Colonic mucosa (tissue), 4 donors: ENCODE measurements around the gene GJA9. TPM values are rescaled to one million over a fixed set of nuclear protein-coding genes. Genes with fewer than 3 reads are reported as not detected.

Experiments used
- DNase-seq: peaks from one replicate; pipeline ENCODE4 v3.0.0-alpha.2; 2020
- H3K27ac ChIP-seq: fragments of 200-600 bp; one replicate; pipeline ENCODE4 v1.8.0; 2021
- H3K27me3 ChIP-seq: fragments of 200-600 bp; one replicate; pipeline ENCODE4 v1.8.0; 2021
- H3K36me3 ChIP-seq: fragments of 200-600 bp; one replicate; pipeline ENCODE4 v1.8.0; 2021
- H3K4me1 ChIP-seq: fragments of 200-600 bp; one replicate; pipeline ENCODE4 v1.8.0; 2021; ENCODE audit warnings: mild to moderate bottlenecking
- H3K4me3 ChIP-seq: fragments of 200-600 bp; one replicate; pipeline ENCODE4 v1.8.0; 2021
- H3K9ac ChIP-seq, 2 donors: one replicate each; pipeline ENCODE4 v1.7.0; 2013; ENCODE audit warnings: control low read depth in 2 of 2, low read depth in 2 of 2, low read length in 2 of 2
- H3K9me3 ChIP-seq: fragments of 200-600 bp; one replicate; pipeline ENCODE4 v1.8.0; 2021
- CTCF ChIP-seq: fragments of 200-600 bp; IDR thresholded peaks from one replicate; pipeline ENCODE4 v1.8.0; 2022; ENCODE audit warnings: antibody characterized with exemption, mild to moderate bottlenecking
- intact Hi-C: fragments of 100-400 bp; cut with DNase I; formaldehyde crosslinking; loops from one replicate; pipeline ENCODE4 v1.14.1; 2022
- total RNA-seq, 2 donors: library from RNA; stranded (reverse); fragmentation: NEBNext Ultra II Directional in 1 of 2; extraction: Animal tissue kit (Norgen Biotek cat#: 25700) in 1 of 2; gene quantifications; one replicate each; pipeline ENCODE4 v1.2.1, GENCODE V29; 2021
- donor health status: healthy.
- donor health status: DM: no; HTN: no; CAD: no.
- donor health status: DM: no; HTN: no; CAD: no.

The GJA9 gene
- total RNA-seq, 2 donors from 2014 or later = 0.88 to 1.7 TPM

- Histone ChIP-seq H3K4me3 (no peak overlapping the region), H3K9me3 (no peaks in the 10 kb centered on the region), H3K27me3 (no peaks in the 10 kb centered on the region), H3K9ac (no peak overlapping the region), H3K4me1 (no peaks in the 10 kb centered on the region), H3K27ac (no peak overlapping the region), H3K36me3 (no peaks in the 10 kb centered on the region)
- no peak for DNase-seq
- intact Hi-C loops = no loop called here
- no peak for TF ChIP-seq CTCF
Observed at GRCh38 chr1:38865112-38865715, 16.2 kb downstream of the GJA9 start.

- H3K27ac ChIP-seq = no peak overlapping the region
- no peak for DNase-seq
- H3K4me3 ChIP-seq = peak overlapping the region; percentile 63
- peaks cover 9% of the 10 kb centered on the region for H3K4me1 ChIP-seq
- no peaks in the 10 kb centered on the region for H3K27me3 ChIP-seq
- H3K9me3 ChIP-seq = no peaks in the 10 kb centered on the region
- H3K36me3 ChIP-seq = no peaks in the 10 kb centered on the region
- TF ChIP-seq CTCF = no peak
- H3K9ac ChIP-seq = peak overlapping the region; percentile 81 to 86
- intact Hi-C loops = no loop called here
Observed at GRCh38 chr1:38860454-38860795, 21.0 kb downstream of the GJA9 start.

GRCh38 chr1:38859561-38860453 lies 21.6 kb downstream of the GJA9 start, which contains the start of gene RRAGC:
Gene RRAGC, minus strand, starts transcription at chr1:38859772. Its CDS starts 126 bp downstream, at chr1:38859646.
- peak; percentile 100 for DNase-seq
- H3K4me1 ChIP-seq = peaks cover 9% of the 10 kb centered on the region
- intact Hi-C loops = loop anchor here (10.0 kb wide), 1 partner anchor 225 kb away; no protein-coding TSS in a partner anchor
- no peak for TF ChIP-seq CTCF
- H3K4me3 ChIP-seq = peak within 1 kb of the TSS; percentile 63
- H3K27me3 ChIP-seq = no peaks in the 10 kb centered on the region
- H3K36me3 ChIP-seq = no peaks in the 10 kb centered on the region
- H3K27ac ChIP-seq = peak within 1 kb of the TSS; percentile 87
- peak within 1 kb of the TSS; percentile 81 to 93 for H3K9ac ChIP-seq
- no peaks in the 10 kb centered on the region for H3K9me3 ChIP-seq

GRCh38 chr1:38858833-38859560 lies 22.4 kb downstream of the GJA9 start:
- H3K9ac ChIP-seq = peak overlapping the region; percentile 77 to 93
- H3K27me3 ChIP-seq = no peaks in the 10 kb centered on the region
- peak overlapping the region; percentile 63 for H3K4me3 ChIP-seq
- peak overlapping the region; percentile 87 for H3K27ac ChIP-seq
- intact Hi-C loops = loop anchor here (10.0 kb wide), 1 partner anchor 226 kb away; no protein-coding TSS in a partner anchor
- peak; percentile 73 for DNase-seq
- no peak for TF ChIP-seq CTCF
- H3K9me3 ChIP-seq = no peaks in the 10 kb centered on the region
- H3K36me3 ChIP-seq = no peaks in the 10 kb centered on the region
- peaks cover 9% of the 10 kb centered on the region for H3K4me1 ChIP-seq

- no peak overlapping the region for H3K9ac ChIP-seq
- H3K4me1 ChIP-seq = peaks cover 8% of the 10 kb centered on the region
- no peak for DNase-seq
- no peak overlapping the region for H3K4me3 ChIP-seq
- peaks cover 3% of the 10 kb centered on the region for H3K36me3 ChIP-seq
- TF ChIP-seq CTCF = no peak
- no peaks in the 10 kb centered on the region for H3K9me3 ChIP-seq
- intact Hi-C loops = loop anchor here (10.0 kb wide), 1 partner anchor 232 kb away; no protein-coding TSS in a partner anchor
- H3K27me3 ChIP-seq = no peaks in the 10 kb centered on the region
- no peak overlapping the region for H3K27ac ChIP-seq
Observed at GRCh38 chr1:38852780-38853179, 28.6 kb downstream of the GJA9 start.
